ENCODE data around the gene INPP4A. TPM values are rescaled to one million over a fixed set of nuclear protein-coding genes. Genes with fewer than 3 reads are reported as not detected.
A peak's percentile ranks its signal among the peaks of the same experiment; 100 is the strongest.

The INPP4A gene
- total and polyA plus RNA-seq, 2 experiments from 2014 or later, result 7.9 to 13.1 TPM

- Histone ChIP-seq H3K79me2 (no peaks in the 10 kb centered on the region), H3K36me3 (replicated peaks; ENCODE audit: insufficient read depth, low read depth) (no peaks in the 10 kb centered on the region), H3K9me2 (replicated peaks; ENCODE audit: insufficient read depth) (no peaks in the 10 kb centered on the region), H3K4me1 (ENCODE audit: insufficient read depth) (no peaks in the 10 kb centered on the region), H3K4me2 (no peak overlapping the region), H3K27me3 (no peaks in the 10 kb centered on the region), H3K27ac (no peak overlapping the region), H3K4me3 (no peak overlapping the region), H2AFZ (no peak overlapping the region), H3K9me3 (ENCODE audit: low read depth) (no peaks in the 10 kb centered on the region), H4K20me1 (ENCODE audit: insufficient read depth, poor library complexity, severe bottlenecking) (no peaks in the 10 kb centered on the region)
- WGBS (ENCODE audit: low lambda C conversion rate, missing lambda C conversion rate), result 98% methylated on average over 19 of the region's 19 CpGs
- no peak for TF ChIP-seq CTCF (IDR thresholded peaks at IDR 0.05; ENCODE audit: poor library complexity)
- no peak for TF ChIP-seq EZH2phosphoT487 (IDR thresholded peaks at IDR 0.05; ENCODE audit: low read depth, severe bottlenecking, unreplicated experiment)
- TF ChIP-seq EZH2 (IDR thresholded peaks at IDR 0.05; ENCODE audit: borderline replicate concordance), result no peak
- DNase-seq (ENCODE audit: low spot score), result no peak
These were observed 121.3 kb downstream of the INPP4A start for GRCh38 chr2:98565941-98566340.

- Histone ChIP-seq H3K79me2 (no peaks in the 10 kb centered on the region), H3K9me3 (ENCODE audit: low read depth) (no peaks in the 10 kb centered on the region), H4K20me1 (ENCODE audit: insufficient read depth, poor library complexity, severe bottlenecking) (no peaks in the 10 kb centered on the region), H3K27ac (no peak overlapping the region), H3K27me3 (no peaks in the 10 kb centered on the region), H2AFZ (no peak overlapping the region), H3K4me3 (no peak overlapping the region), H3K36me3 (replicated peaks; ENCODE audit: insufficient read depth, low read depth) (no peaks in the 10 kb centered on the region), H3K9me2 (replicated peaks; ENCODE audit: insufficient read depth) (no peaks in the 10 kb centered on the region), H3K4me2 (no peak overlapping the region), H3K4me1 (ENCODE audit: insufficient read depth) (no peaks in the 10 kb centered on the region)
- 92% methylated on average over 11 of the region's 11 CpGs for WGBS (ENCODE audit: low lambda C conversion rate, missing lambda C conversion rate)
- DNase-seq (ENCODE audit: low spot score), result no peak
- no peak for TF ChIP-seq EZH2phosphoT487 (IDR thresholded peaks at IDR 0.05; ENCODE audit: low read depth, severe bottlenecking, unreplicated experiment)
- no peak for TF ChIP-seq CTCF (IDR thresholded peaks at IDR 0.05; ENCODE audit: poor library complexity)
- TF ChIP-seq EZH2 (IDR thresholded peaks at IDR 0.05; ENCODE audit: borderline replicate concordance), result no peak
These were observed 123.7 kb downstream of the INPP4A start for GRCh38 chr2:98568161-98568956.

- Histone ChIP-seq H4K20me1 (ENCODE audit: insufficient read depth, poor library complexity, severe bottlenecking) (no peaks in the 10 kb centered on the region), H3K4me1 (ENCODE audit: insufficient read depth) (no peaks in the 10 kb centered on the region), H3K79me2 (no peaks in the 10 kb centered on the region), H2AFZ (no peak overlapping the region), H3K27me3 (no peaks in the 10 kb centered on the region), H3K36me3 (replicated peaks; ENCODE audit: insufficient read depth, low read depth) (no peaks in the 10 kb centered on the region), H3K27ac (no peak overlapping the region), H3K4me2 (no peak overlapping the region), H3K4me3 (no peak overlapping the region), H3K9me3 (ENCODE audit: low read depth) (no peaks in the 10 kb centered on the region), H3K9me2 (replicated peaks; ENCODE audit: insufficient read depth) (no peaks in the 10 kb centered on the region)
- peak; percentile 50 for DNase-seq (ENCODE audit: low spot score)
- WGBS (ENCODE audit: low lambda C conversion rate, missing lambda C conversion rate), result 73% methylated on average over 19 of the region's 19 CpGs
- TF ChIP-seq CTCF (IDR thresholded peaks at IDR 0.05; ENCODE audit: poor library complexity) (peak; percentile 58), EZH2 (IDR thresholded peaks at IDR 0.05; ENCODE audit: borderline replicate concordance) (no peak)
These were observed 124.6 kb downstream of the INPP4A start for GRCh38 chr2:98569197-98569793.

Data from hepatocyte (in vitro differentiated cells).